HG03060 (cell line): Measurements from ENCODE around the gene PHOX2A.

Experiments
- ATAC-seq: cut with Tn5 transposase; IDR thresholded peaks from one replicate; pipeline ENCODE4 v1.9.1; 2021; ENCODE audit warnings: low read depth, moderate number of reproducible peaks; ENCODE audit not compliant: unreplicated experiment

PHOX2A gene

GRCh38 chr11:72250661-72251464 lies 6.9 kb upstream of the PHOX2A start:
- no peak for ATAC-seq

GRCh38 chr11:72249961-72250360 lies 6.0 kb upstream of the PHOX2A start:
- no peak for ATAC-seq

- no peak for ATAC-seq
Measured at GRCh38 chr11:72247584-72247983, 3.6 kb upstream of the PHOX2A start.

- ATAC-seq = no peak
Measured at GRCh38 chr11:72245263-72245816, 1.4 kb upstream of the PHOX2A start.

- no peak for ATAC-seq
Measured at GRCh38 chr11:72244361-72245262, 636 bp upstream of the PHOX2A start.

- no peak for ATAC-seq
Measured at GRCh38 chr11:72243173-72244059, 560 bp downstream of the PHOX2A start.

- ATAC-seq = no peak
Measured at GRCh38 chr11:72242141-72242540, 1.8 kb downstream of the PHOX2A start.

GRCh38 chr11:72241291-72241781 lies 2.6 kb downstream of the PHOX2A start:
- no peak for ATAC-seq

GRCh38 chr11:72240461-72241290 lies 3.3 kb downstream of the PHOX2A start:
- no peak for ATAC-seq

GRCh38 chr11:72239849-72240460 lies 4.0 kb downstream of the PHOX2A start:
- ATAC-seq = no peak

GRCh38 chr11:72239313-72239848 lies 4.6 kb downstream of the PHOX2A start:
- no peak for ATAC-seq

- ATAC-seq = no peak
Measured at GRCh38 chr11:72238492-72239312, 5.3 kb downstream of the PHOX2A start.

- no peak for ATAC-seq
Measured at GRCh38 chr11:72238040-72238450, 5.9 kb downstream of the PHOX2A start.

GRCh38 chr11:72237112-72237931 lies 6.7 kb downstream of the PHOX2A start:
- no peak for ATAC-seq

- ATAC-seq = no peak
Measured at GRCh38 chr11:72236774-72237111, 7.2 kb downstream of the PHOX2A start.

GRCh38 chr11:72236083-72236697 lies 7.8 kb downstream of the PHOX2A start:
- ATAC-seq = no peak
